Erythroblast (primary cell): Measurements from ENCODE around the gene CGB8.
"Not testable (repeated sequence)": the region's sequence is repeated elsewhere in the genome, so short reads cannot be mapped to it uniquely, and the experiment has no call there.

Experiments
- GATA1 ChIP-seq: IDR thresholded peaks from 2 replicates; pipeline ENCODE4 v1.6.1; 2011; ENCODE audit warnings: low read depth, mild to moderate bottlenecking, control low read depth, low read length, moderate library complexity
- POLR2A ChIP-seq: IDR thresholded peaks from 2 replicates; pipeline ENCODE4 v1.6.1; 2011; ENCODE audit warnings: mild to moderate bottlenecking, low read length

GRCh38 chr19:49050376-49051033 lies 1.6 kb upstream of the CGB8 start:
- TF ChIP-seq POLR2A, GATA1: not testable (repeated sequence)
